DMS 273 treated with DMSO at 0.1 percent for 48 hours (cell line): Measurements from ENCODE around the gene LRP1B.

Experiments
- DNase-seq: peaks from one replicate; lab custom pipeline; 2025; lab: John Stamatoyannopoulos, UW

The LRP1B gene

DNA sequence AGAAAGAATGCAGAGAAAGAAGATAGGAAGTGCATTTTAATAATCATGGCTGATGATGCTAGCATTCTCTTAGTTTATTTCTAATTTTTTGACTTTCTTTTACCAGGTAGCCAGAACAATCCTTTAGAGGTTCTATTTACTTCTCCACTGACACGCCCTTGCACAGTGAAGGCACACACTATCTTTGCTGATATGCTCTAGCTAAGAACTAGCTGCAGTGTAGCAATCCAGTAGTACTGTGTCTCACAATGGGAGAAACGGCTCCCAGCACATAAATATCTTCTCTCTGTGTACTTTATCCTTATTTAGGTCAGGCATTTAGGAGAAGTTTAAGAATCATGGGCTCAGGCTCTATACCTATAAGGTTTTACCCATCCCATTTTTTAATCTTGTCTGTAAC lies 1005.4 kb downstream of the LRP1B start:
- DNase-seq, result no peak

DNA sequence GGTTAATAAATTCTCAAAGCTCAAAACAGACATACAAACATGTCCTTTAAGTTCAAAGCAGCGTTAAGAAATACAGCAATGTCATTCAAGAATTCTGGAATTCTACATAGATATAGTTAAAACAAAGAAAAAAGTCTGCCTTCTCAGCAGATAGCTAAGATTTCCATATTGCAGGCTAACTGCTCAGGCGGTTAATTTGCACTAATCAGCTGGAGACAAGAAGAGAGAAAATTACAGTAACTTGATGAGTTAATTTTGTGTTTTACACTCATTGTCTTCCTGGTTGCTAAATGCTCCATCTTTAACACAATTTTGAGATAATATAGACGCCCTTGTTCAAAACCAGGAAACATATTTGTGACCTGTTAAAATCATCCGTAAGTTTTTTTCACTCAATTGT lies 1012.0 kb downstream of the LRP1B start:
- DNase-seq, result no peak

DNA sequence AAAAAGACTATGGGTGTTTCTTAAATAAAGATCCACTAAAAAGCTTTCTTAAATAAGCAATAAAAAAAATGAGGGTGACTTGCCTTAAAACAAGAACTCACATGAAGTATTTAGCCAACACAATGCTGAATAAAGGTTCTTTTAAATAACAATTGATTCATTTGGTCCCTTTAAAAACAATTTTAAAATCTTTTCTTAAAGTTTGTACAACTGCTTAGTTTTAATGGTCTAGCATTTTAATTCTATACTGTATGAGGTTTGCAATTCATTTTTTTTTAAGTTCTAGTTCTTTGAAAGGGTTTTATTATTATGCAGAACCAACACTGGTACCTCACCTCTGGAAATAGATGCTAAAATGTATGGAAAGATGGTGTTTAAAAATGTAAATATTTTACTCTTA lies 1017.5 kb downstream of the LRP1B start:
- no peak for DNase-seq

DNA sequence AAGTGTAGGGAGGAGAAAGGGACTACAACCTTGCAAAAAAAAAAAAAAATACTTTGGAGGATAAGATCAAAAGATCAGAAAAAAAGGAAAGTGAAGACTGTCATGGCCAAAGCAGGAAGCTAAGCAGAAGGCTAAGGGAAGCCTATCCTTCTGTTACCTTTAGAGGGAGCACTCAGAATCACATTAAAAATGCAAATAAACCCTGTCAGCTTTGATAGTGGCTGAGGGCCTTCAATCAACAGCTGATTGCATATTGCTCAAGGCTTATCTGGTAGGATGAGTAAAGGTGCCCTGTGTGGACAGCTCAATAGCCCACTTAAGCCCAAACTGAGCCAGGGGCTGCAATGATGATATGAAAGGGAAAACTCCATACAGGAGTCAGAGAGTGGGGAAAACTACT lies 1021.2 kb downstream of the LRP1B start:
- DNase-seq, result no peak

DNA sequence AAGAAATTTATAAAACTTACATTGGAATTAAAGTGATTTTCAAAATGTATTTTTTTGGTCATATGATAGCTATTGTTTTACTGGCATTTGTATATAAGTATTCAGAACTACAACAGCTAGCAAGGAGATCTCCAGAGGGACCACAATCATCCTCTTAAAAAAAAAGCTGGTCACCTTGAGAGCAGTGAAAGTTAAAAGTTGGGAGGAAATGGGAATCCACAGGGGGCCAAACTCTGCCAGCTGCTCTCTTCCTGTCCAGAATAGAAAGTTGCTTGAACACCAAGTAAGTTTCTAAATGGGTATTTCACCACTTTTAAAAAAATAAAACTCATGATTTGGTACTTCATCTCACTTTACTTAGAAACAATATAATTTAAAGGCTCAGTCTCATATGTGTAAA lies 1025.1 kb downstream of the LRP1B start:
- no peak for DNase-seq

DNA sequence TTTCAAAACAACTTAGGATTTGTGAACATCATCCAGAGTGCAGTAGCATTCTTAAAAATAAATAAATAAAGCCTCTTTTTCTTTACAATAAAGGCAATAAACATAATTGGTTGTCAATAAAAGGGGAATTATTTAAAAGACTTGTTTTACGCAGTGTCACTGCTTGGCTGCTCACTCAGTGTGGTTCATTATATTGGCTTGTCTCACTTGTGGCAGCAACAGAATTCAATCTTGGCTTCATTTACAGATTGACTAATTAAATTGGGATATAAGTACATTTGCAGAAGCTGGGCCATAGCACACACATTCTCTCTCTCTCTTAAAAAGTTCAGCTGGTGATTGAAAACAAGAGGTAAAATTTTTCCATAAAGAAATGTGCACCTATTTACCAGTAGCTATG lies 1027.6 kb downstream of the LRP1B start:
- DNase-seq, result no peak

DNA sequence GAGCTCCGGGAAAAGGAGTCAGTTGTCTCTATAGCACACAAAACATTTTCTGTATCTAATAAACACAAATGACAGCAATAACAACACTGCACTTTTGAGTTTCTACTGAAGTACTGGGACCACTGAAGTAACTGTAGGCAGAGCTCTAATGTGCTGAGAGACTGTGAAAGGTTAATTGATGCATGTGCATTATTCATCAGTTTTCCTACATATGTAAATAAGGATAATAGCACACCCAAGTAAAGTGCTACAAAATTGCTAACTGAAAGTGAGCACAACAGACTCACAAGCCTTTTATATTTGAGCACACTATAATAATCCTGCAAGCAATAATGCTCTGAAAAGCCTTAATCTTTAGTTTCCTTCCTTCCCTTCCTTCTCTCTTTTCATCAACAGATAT lies 1051.6 kb downstream of the LRP1B start:
- DNase-seq, result no peak

DNA sequence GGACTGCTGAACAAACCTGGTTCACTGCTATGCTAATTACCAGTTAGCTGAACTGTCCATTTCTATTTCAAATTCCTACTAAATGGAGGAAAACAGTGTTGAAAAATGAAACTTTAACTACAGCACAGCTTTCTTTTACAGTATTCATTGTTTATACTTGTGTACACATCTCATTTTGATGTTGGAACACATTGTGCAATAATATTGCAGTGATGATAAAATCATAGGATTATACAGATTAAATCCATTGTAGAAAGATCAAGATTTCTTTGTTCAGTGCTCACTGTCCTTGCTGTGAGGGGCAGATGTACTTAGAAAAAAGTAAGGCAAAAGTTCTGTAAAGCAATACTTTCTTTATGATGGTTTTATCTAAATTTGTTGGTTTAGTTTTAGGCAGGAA lies 1055.1 kb downstream of the LRP1B start:
- DNase-seq, result no peak

DNA sequence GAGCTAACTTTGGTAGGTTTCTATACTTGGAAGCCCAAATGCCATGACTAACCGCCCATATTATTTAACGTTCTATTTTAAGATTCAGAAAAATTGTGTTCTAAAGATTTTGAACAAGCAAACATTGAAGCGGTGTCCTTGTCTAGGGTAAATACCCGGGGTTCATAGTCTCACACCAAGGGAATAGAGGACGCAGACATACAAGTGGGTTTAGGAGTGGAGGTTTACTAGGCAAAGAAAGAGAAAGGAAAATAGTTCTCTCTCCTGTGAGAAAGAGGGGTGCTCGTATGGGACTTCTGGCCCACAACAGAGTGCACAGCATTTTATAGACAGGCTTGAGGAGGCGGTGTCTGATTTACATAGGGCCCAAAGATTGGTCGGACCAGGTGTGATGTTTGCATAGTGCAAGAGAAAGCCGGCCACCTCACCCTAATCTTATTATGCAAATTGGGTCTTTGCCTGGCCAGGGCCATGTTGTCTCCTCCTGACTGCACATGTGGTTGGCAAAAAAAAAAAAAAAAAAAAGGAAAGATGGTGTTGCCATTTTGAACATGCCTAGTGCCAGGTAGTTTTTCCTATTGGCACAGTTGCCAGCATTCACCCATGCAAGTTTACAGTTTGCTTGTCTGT lies 1062.6 kb downstream of the LRP1B start:
- no peak for DNase-seq

DNA sequence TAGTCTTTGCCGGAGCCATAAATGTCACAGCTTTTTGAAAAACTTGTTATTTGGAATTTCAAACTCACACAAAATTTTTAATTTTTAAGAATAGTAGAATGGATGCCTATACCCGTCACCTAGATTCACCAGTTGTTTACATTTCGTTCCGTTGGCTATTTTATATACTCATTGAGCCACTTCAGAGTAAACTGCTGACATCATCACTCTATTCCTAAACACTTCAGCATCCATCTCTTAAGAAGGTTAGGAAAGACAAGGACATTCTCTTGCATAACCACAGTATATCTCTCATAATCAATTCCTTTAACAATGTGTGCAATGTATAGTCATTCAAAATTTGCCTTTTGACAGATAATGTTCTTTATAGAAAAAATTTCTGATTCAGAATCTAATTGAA lies 1065.8 kb downstream of the LRP1B start:
- DNase-seq, result no peak

DNA sequence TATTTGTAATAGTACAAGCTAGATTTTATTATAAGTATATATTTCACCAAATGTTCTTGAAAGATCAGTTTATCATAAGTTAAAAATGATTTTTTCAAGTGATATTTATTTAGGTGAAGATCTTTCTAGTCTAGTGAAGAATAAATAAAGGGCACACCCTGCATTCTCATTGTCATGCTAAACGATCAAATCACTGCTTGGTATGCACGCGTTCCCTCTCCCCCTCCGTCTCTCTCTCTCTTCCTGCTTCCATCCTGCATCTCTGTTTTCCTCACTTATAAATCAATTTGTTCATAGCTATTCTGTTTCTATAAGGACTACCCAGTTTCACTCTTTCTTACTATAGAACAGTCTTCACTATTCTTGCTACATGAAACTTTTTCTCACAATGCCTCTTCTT lies 1067.4 kb downstream of the LRP1B start:
- DNase-seq, result no peak

DNA sequence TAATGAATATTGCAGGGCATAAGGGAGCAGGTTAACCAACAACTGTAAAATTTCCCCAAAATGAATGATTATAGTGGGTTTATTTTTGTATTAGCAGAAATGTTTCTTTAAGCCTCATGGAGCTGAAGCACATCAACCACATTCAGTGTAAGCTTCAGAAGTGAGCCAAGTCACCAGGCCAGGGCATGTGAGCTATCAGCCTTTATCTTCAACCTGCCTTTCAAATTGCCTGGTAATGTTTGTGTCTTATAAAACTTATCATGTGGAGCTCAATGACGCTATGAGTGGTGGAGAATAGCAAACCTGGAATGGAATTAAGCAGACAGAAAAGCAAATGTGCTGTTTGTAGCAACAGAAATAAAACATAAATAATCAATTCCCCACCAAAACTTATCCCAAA lies 1068.4 kb downstream of the LRP1B start:
- no peak for DNase-seq

DNA sequence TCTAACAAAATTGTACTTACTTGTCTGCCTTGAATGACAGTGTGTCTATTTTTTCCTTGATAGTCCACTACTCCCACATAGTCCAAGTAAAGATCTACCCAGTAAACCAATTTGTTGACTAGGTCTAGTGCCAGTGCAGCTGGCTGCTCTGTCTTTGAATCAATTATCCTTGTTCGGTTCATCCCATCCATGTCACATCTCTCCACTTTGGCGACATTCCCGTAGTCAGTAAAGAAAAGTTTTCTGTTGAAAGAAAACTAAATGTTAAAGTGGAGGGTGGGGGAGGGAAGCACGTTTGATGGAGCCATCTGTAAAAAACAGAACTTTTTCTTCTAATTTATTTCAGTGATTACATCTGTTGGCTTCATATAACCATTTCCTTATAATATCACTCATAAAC lies 1068.8 kb downstream of the LRP1B start:
- no peak for DNase-seq

DNA sequence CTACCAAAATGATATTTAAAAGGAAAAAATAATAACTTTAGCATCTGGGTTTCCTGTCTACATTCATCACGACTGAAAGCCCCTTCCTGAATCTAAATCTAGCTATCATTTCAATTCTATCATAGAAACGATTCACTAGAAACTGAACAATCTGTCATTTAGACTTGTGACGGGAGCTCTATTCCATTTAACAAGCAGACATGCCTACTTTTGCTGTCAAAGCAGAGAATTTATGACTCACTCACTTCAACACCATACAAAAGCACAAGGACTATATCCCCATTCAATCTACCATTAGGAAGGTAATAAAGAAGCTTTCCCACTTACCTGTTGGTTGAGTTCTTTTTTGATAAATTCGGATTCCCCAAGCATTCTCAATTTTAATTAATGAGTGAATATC lies 1072.3 kb downstream of the LRP1B start:
- no peak for DNase-seq

DNA sequence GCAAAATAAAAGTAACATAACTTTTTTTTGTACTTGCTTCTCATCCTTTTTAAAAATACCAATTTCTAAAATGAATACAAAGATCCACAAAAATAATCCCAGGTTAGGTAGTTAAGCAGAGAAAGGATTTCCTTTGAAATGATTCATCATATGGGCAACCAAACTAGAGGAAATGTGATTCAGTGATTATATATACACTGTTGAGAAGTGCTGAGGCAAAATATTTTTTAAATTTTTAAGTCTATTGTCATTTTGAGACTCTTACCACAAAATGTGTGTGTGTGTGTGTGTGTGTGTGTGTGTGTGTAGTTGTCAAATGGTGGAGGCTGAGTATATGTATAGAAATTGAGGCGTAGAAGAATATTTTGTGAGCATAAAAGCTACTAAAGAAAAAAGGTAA lies 1075.3 kb downstream of the LRP1B start:
- no peak for DNase-seq

DNA sequence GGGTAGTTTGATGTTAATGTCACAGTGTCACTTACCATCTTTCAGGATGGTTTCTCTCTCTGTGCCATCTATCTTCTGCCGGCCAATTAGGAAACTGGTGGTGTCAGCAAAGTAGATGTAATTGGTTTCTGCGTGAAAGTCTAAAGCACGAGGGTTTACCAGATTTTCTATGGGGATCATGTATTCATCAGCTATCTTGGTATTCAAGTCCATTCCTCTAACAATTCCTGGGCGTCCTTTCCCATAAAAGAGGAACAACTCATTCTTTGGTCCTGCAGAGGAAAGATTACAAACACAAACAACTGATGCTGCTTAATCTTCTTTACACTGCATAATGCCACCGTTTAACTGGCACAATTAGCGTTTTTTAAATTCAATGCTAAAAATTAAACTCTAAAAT lies 1081.9 kb downstream of the LRP1B start:
- DNase-seq, result no peak

DNA sequence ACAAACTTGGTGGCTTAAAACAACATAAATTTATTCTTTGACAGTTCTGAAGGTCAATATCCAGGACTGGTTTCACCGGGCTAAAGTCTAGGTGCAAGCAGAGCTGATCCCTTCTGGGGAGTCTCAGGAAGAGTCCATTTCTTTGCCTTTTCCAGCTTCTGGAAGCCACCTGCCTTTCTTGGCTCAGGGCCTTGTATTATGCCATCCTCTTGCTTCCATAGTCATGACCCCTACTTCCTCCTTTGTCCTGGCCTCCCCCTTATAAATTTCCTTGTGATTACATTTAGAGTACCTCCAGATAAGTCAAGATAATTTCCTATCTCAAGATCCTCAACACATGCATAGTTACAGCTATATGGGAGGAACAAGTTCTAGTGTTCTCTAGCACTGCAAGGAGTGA lies 1089.5 kb downstream of the LRP1B start:
- DNase-seq, result no peak

DNA sequence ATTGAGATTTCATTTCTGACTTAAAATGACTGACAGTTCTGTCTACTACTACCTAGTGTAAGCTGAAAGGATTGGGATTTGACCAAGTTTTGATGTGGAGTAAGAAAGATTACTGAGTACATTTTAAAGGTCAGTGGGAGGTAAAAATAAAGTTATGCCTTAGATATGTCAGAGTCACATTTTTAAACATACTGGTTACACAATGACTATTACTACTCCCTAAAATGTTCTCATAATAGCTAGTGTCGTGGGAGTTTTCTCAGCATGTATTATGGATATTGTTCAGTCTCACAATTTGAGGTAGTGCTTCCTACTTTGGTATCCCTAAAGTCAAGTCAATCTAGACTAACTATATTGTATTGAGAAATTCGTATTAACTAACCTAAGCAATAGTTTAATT lies 1092.5 kb downstream of the LRP1B start:
- no peak for DNase-seq

DNA sequence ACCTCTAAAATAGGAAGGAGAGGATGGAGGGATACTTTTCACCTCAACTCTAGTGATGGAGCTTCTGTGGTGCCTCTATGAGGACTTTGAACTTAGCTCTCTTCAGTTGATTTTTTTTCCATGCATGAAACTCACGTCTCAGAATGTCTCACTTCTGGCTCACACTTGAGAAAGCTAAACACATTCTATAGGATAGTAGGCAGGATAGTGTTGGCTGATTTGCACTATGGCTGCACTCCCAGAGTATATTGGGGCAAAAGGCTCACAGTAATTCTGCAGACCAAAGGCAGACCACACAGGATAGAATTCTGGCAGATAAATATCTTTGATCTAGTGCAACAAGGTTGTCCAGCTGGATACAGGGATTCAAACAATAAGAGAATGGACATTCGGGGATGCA lies 1093.5 kb downstream of the LRP1B start:
- DNase-seq, result no peak

DNA sequence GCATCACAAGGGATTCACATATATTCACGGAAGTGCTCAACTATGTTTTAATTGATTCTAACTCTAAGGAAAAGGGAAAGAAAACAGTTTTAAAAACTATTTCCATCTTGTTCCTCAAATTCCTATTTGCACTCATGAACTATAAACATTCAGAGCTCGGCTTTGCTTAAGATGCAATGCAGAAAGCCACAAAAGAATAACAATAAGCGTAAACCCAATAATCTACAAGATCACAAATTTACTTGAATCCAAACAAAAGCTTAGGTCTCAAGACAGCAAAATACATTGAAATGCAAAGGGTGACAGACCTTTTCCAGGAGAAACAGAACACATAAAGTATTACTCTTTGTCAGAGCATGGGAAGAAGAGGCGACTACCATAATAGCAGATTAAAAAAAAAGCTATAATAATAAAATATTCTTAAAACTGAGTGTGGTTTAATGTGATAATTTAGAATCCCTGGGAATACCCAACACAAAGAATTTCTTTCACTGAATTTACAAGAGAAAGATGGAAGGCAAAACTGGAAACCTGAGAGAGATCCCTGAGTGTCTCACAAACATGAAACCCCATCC lies 1094.9 kb downstream of the LRP1B start:
- no peak for DNase-seq

DNA sequence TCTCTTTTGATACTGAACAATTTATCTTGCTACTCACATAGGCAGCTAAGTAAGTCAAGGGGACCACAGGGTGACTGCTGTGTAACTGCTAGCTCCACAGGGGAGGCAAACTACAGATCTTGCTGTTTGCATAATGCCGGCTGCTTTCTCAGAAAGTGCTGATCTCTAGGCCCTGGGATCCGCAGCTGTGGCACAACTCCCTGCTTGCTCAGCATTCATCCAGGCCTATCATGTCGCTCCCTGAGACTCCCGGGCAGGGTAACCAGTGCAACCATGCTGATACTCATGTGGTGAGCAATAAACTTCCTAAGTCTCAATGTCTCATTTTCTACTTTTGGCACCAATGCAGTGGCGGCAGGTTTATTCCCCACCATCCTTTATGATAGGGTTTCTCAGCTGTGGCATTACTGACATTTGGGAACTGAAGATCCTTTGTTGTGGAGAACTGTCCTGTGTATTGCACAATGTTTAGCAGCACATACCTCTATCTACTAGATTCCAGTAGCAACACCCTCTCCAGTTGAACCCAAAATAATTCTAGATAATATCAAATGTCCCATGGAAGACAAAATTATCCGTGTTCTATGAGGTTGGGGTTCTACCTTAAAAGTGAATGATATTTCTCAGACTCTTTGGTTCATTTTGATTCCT lies 1101.3 kb downstream of the LRP1B start:
- no peak for DNase-seq

DNA sequence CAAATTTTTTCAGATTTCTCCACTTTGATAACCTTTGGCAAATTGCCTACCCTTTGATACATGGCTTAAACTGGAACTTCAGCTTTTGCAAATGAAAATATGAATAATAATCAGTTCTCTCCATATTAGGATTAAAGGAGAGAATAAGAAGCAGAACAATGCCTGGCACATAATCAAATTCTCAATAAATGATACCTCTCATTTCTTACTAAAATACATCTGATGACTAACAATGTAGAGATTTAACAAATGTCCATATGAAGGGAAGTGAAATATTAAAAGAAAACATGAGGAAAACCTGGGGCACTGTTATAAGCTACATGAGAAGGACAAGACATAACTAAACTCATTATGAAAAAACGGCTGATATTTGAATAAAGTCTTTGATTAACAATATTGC lies 1103.6 kb downstream of the LRP1B start:
- no peak for DNase-seq

DNA sequence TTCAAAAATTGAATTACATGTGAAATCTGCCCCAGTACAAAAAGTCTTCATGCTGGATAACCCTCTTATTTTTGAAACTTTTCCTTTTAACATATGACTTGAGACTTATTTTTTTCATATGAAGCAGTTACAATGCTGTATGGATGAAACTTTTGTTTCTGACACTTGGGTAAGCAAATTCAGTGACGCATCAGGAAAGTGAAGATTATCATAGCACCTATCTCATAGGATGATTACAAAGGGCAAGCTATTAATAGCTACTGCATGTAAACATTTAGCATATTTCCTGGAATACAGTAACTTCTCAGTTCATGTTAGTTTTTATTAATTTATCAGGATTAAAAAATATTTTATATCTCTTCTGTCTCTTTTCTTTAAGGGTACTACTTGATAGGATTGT lies 1109.2 kb downstream of the LRP1B start:
- DNase-seq, result no peak

DNA sequence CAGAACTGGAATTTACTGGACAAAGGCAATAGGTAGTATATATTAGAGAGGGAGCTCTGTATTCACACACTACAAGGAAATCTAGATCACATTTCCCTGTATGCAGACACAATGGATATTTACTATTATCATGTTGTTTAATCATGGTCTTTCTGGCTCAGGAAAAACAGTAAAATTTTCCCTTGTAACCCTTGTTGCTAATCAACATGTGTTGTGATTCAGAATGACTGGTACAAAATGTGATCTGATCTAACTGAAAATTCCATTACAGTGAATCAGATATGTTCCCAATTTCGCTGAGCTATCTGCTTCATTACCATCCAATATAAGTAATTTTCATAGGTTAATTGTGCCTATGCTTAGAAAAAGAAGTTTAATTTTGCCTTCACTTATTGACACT lies 1109.7 kb downstream of the LRP1B start:
- DNase-seq, result no peak
